Breast epithelium (tissue), 3 donors: ENCODE data around the gene DCDC1.

ENCODE experiments used
- POLR2A ChIP-seq: fragments of 450-650 bp; IDR thresholded peaks from one replicate; pipeline ENCODE4 v1.6.1; 2016; ENCODE audit warnings: antibody characterized with exemption, mild to moderate bottlenecking, moderate library complexity
- POLR2AphosphoS5 ChIP-seq, 3 donors: sonication (generic); formaldehyde crosslinking; IDR thresholded peaks; one replicate each; pipeline ENCODE4 v1.6.1; 2017; ENCODE audit warnings: antibody characterized with exemption in 3 of 3
- TF ChIP-seq, protein P1 (sequence below), 3 donors: fragments of 450-650 bp; IDR thresholded peaks; one replicate each; pipeline ENCODE4 v1.5.1; 2016 to 2017; ENCODE audit warnings: antibody characterized with exemption in 3 of 3, mild to moderate bottlenecking in 3 of 3, moderate library complexity in 3 of 3

DNA sequence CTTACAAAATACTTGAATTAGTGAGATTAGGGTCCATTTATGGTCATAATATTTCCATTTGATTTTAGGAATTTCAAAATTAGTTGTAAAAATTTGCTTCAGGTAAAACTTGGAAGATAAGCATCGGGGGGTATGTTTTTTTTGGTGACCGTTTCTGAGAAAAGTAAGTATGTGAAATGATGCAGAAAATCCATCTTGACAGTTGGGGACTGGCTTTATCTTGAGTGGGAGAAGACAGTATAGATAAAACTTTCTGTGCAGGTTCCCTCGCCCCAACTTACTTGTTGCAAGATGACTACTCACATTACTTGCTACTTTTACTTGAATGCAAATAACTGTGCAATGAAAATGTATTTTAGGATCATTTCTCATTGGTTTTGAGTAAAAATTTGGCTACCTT lies 49.6 kb upstream of the DCDC1 start:
- TF ChIP-seq, protein P1, sequence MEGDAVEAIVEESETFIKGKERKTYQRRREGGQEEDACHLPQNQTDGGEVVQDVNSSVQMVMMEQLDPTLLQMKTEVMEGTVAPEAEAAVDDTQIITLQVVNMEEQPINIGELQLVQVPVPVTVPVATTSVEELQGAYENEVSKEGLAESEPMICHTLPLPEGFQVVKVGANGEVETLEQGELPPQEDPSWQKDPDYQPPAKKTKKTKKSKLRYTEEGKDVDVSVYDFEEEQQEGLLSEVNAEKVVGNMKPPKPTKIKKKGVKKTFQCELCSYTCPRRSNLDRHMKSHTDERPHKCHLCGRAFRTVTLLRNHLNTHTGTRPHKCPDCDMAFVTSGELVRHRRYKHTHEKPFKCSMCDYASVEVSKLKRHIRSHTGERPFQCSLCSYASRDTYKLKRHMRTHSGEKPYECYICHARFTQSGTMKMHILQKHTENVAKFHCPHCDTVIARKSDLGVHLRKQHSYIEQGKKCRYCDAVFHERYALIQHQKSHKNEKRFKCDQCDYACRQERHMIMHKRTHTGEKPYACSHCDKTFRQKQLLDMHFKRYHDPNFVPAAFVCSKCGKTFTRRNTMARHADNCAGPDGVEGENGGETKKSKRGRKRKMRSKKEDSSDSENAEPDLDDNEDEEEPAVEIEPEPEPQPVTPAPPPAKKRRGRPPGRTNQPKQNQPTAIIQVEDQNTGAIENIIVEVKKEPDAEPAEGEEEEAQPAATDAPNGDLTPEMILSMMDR (IDR thresholded peaks at IDR 0.05) = no peak
- no peak for TF ChIP-seq POLR2A
- TF ChIP-seq POLR2AphosphoS5 (IDR thresholded peaks at IDR 0.05) = no peak
